Mammary epithelial cell (primary cell): ENCODE results near the gene PRLHR.

Source experiments
- EZH2 ChIP-seq: IDR thresholded peaks from 2 replicates; pipeline ENCODE4 v1.6.1; 2012; ENCODE audit warnings: low read length, inconsistent platforms, borderline replicate concordance
- TF ChIP-seq, protein P1 (sequence below), 2 donors: IDR thresholded peaks in 1 of 2; conservative IDR thresholded peaks in 1 of 2; 2 replicates each; pipeline ENCODE4 v1.5.1; 2011 to 2012; ENCODE audit warnings: inconsistent platforms in 2 of 2, low read length in 2 of 2, mild to moderate bottlenecking in 2 of 2, control low read depth in 1 of 2, low read depth in 1 of 2; ENCODE audit not compliant: insufficient read depth in 1 of 2; ENCODE audit errors: extremely low read depth in 1 of 2

DNA sequence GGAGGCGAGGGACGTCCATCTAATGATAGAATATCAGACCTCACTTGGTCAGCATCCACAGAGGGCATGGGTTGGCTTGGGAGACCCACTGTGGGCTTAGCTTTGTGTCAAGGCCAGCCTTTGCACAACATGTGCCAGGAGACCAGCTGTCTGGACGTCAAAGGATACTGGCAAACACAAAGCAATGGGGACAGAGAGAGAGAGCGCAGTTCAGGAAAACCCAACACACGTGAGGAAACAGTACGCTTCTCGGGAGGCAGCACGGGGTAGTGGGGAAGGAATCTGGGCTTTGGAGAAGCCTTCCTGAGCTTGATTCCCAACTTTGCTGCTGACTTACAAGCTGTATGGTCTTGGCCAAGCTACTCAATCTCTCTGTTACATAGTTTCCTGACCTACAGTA lies 14.7 kb downstream of the PRLHR start:
- TF ChIP-seq, protein P1, sequence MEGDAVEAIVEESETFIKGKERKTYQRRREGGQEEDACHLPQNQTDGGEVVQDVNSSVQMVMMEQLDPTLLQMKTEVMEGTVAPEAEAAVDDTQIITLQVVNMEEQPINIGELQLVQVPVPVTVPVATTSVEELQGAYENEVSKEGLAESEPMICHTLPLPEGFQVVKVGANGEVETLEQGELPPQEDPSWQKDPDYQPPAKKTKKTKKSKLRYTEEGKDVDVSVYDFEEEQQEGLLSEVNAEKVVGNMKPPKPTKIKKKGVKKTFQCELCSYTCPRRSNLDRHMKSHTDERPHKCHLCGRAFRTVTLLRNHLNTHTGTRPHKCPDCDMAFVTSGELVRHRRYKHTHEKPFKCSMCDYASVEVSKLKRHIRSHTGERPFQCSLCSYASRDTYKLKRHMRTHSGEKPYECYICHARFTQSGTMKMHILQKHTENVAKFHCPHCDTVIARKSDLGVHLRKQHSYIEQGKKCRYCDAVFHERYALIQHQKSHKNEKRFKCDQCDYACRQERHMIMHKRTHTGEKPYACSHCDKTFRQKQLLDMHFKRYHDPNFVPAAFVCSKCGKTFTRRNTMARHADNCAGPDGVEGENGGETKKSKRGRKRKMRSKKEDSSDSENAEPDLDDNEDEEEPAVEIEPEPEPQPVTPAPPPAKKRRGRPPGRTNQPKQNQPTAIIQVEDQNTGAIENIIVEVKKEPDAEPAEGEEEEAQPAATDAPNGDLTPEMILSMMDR (conservative IDR thresholded peaks at IDR 0.05 in 1 of 2, IDR thresholded peaks at IDR 0.05 in 1 of 2; ENCODE audit: extremely low read depth in 1 of 2, insufficient read depth in 1 of 2, low read depth in 1 of 2, low read length in 2 of 2): no peak
- TF ChIP-seq EZH2: no peak
